NCI-H82 (cell line): ENCODE measurements around the gene PSAP.

Experiments used
- DNase-seq: peaks from one replicate; lab custom pipeline; 2025; lab: John Stamatoyannopoulos, UW

PSAP gene

GRCh38 chr10:71807557-71808510 lies 43.2 kb downstream of the PSAP start:
- no peak for DNase-seq

- no peak for DNase-seq
Observed at GRCh38 chr10:71806704-71807556, 44.1 kb downstream of the PSAP start.

GRCh38 chr10:71805776-71806703 lies 45.0 kb downstream of the PSAP start:
- DNase-seq, result no peak

- DNase-seq, result peak; percentile 37
Observed at GRCh38 chr10:71804077-71804476, 47.0 kb downstream of the PSAP start.

GRCh38 chr10:71802715-71803488 lies 48.1 kb downstream of the PSAP start:
- no peak for DNase-seq

GRCh38 chr10:71802235-71802634 lies 48.8 kb downstream of the PSAP start:
- no peak for DNase-seq

DNA sequence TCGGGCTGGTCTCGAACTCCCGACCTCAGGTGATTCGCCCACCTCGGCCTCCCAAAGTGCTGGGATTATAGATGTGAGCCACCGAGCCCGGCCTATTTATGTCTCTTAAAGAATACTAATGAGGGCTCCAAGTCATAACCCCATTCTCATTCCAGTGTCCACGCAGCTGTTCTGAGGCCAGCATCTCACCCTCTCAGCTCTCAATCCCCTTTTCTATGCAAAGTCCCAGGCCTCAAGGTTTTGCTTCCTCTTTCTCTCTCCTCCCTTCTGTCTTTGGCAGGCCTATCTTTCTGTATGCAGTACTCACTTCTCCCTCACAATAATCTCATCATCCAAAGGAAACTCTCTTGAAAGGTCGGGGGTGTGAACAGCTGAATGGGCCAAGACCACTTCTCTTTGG lies 49.7 kb downstream of the PSAP start:
- no peak for DNase-seq

DNA sequence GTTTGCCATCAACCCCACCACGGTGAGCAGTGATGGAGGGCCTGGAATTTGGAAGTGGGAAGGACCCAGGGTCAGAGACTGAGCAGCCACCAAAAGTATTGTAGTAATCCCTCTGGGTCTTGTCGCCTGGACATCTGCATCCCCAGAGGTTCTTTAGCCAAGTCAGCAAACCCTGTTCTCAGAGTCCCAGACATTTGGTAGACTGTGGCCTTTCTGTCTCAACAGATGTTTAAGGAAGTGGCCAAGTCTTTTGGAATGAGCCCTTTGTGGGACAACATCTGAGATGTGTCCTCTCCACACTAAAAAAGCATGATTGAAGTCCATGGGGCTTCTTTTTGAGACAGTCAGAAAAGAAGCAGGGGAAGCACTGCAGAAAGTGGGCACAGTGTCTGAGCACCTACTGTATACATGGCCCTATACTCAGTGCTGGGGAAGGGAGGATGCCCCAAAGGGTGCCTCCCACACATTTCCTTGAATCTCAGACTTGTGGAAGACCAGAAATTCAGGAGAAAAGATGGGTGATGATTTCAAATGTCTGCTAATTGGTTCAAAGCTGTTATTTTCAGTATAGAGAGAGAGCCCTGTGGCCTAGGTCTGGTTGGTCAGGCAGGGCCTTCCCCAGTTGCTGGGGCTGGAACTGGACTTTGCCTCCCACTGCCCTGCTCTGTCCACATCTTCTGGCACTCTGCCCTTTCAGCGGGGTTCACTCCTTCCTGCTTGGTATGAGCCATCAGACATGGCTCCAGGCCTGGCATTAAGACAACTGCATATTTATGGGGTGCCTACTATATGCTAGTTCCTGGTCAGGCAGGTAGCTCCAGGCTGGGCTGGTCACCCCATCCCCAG lies 51.2 kb downstream of the PSAP start:
- no peak for DNase-seq

GRCh38 chr10:71799112-71799511 lies 51.9 kb downstream of the PSAP start:
- no peak for DNase-seq

DNA sequence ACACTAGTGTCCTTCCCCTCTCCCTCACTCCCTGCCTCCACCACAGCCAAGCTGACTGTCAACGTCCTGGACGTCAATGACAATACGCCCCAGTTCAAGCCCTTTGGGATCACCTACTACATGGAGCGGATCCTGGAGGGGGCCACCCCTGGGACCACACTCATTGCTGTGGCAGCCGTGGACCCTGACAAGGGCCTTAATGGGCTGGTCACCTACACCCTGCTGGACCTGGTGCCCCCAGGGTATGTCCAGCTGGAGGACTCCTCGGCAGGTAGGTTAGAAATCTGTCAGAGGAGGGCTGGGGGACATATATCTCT lies 52.8 kb downstream of the PSAP start:
- no peak for DNase-seq

DNA sequence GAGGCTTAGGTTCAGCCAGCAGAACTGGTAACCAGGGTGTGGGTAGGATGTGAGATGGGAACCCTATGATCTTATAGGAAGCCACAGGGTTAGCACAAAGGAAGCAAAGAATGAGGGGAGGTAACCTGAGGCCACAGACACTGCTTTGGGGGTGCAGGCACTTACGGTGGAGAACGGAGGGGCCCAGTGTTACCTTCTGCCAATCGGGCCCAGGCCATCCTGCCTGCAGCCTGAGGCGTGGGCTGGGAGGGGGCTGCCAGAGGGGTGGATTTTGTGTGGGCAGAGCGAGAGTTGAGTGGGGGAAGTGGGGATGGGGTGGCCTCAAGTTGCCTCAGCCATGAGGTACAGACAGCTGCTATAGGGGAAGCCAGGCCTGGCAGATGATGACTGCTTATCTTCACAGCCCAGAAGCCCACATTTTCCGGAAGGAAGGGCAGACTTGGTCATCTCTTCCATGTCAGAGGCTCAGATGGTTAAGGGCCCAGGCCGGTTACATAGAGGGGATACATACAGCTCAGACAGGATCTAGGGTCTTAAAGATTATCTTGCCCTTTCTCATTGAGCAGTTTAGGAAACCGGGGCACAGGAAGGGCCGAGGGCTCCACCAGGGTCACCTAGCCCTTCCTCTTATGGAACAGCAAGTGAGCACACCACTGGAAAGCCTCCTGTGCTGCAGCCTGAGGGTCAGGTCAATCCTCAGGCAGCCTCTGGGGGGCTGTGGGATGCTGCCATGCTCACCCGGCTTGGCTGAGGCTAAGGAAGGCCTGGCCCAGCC lies 53.3 kb downstream of the PSAP start:
- no peak for DNase-seq

GRCh38 chr10:71796749-71797405 lies 54.2 kb downstream of the PSAP start:
- DNase-seq, result peak; percentile 15

GRCh38 chr10:71795248-71795647 lies 55.8 kb downstream of the PSAP start:
- DNase-seq, result no peak

GRCh38 chr10:71790749-71791440 lies 60.2 kb downstream of the PSAP start:
- DNase-seq, result no peak

- DNase-seq, result no peak
Observed at GRCh38 chr10:71789871-71790270, 61.2 kb downstream of the PSAP start.

GRCh38 chr10:71788954-71789353 lies 62.1 kb downstream of the PSAP start:
- DNase-seq, result no peak

GRCh38 chr10:71784679-71785272 lies 66.3 kb downstream of the PSAP start:
- no peak for DNase-seq
